Peyer's patch (tissue), 4 donors: ENCODE measurements around the gene ATXN1.

Source experiments
- POLR2A ChIP-seq, 2 donors: fragments of 450-650 bp; IDR thresholded peaks; one replicate each; pipeline ENCODE4 v1.5.1; 2017; ENCODE audit warnings: antibody characterized with exemption in 2 of 2, mild to moderate bottlenecking in 2 of 2, moderate library complexity in 2 of 2
- TF ChIP-seq, protein P1 (sequence below), 6 experiments: fragments of 450-650 bp in 4 of 6; fragments of 200-600 bp in 2 of 6; sonication (generic) in 1 of 6; IDR thresholded peaks; one replicate each; pipeline ENCODE4 v1.5.1; 2017 to 2019; ENCODE audit warnings: antibody characterized with exemption in 6 of 6, mild to moderate bottlenecking in 3 of 6, moderate library complexity in 1 of 6

DNA sequence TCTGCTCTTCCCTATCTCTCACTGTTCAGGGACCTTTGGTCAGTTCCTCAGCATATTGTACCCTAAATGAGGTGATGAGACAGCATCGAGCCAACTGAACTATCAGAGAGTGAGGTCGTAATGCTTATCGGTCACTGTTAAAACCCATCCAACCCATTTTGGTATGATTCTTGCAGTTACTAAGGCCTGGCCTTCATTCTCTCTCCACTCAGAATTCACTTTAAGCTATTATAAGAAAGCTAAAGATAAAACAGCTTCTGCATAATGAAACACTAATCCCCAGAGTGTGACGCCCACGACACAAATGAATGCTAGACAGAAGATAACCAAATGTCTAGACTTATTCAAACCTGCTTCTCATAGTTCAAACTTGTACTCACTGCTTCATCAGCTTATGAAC, 347.1 kb downstream of the ATXN1 start:
- TF ChIP-seq, protein P1, sequence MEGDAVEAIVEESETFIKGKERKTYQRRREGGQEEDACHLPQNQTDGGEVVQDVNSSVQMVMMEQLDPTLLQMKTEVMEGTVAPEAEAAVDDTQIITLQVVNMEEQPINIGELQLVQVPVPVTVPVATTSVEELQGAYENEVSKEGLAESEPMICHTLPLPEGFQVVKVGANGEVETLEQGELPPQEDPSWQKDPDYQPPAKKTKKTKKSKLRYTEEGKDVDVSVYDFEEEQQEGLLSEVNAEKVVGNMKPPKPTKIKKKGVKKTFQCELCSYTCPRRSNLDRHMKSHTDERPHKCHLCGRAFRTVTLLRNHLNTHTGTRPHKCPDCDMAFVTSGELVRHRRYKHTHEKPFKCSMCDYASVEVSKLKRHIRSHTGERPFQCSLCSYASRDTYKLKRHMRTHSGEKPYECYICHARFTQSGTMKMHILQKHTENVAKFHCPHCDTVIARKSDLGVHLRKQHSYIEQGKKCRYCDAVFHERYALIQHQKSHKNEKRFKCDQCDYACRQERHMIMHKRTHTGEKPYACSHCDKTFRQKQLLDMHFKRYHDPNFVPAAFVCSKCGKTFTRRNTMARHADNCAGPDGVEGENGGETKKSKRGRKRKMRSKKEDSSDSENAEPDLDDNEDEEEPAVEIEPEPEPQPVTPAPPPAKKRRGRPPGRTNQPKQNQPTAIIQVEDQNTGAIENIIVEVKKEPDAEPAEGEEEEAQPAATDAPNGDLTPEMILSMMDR (IDR thresholded peaks at IDR 0.05): no peak
- TF ChIP-seq POLR2A (IDR thresholded peaks at IDR 0.05): no peak
